A673 (cell line): Measurements from ENCODE around the gene MEF2C. TPM values are rescaled to one million over a fixed set of nuclear protein-coding genes. Genes with fewer than 3 reads are reported as not detected.

Experiments
- BruUV-seq: library from RNA; stranded (reverse); fragments of 400-500 nt; replicated peaks from 2 replicates; lab custom pipeline; 2021; lab: Mats Ljungman, UMichigan
- CTCF ChIA-PET: fragments of 300-600 bp; sonication (Branson Sonifier 250); formaldehyde crosslinking; loops from one replicate; lab custom pipeline; 2022; ENCODE audit warnings: antibody characterized with exemption; lab: Charles Lee
- POLR2A ChIA-PET: fragments of 300-600 bp; sonication (Branson Sonifier 250); formaldehyde crosslinking; loops from one replicate; lab custom pipeline; 2022; ENCODE audit warnings: antibody characterized with exemption; ENCODE audit not compliant: low non-redundant PET; lab: Charles Lee
- DNase-seq: peaks from one replicate; pipeline ENCODE4 v3.0.0-alpha.2; 2015; ENCODE audit warnings: low spot score
- H3K27ac ChIP-seq: fragments of 200-600 bp; sonication (generic); 2 replicates; pipeline ENCODE4 v1.5.1; 2016; ENCODE audit warnings: mixed run types, low read depth, mild to moderate bottlenecking, mixed read lengths, antibody characterized with exemption, low read length; ENCODE audit not compliant: poor library complexity, severe bottlenecking
- H3K27me3 ChIP-seq: fragments of 200-600 bp; sonication (generic); replicated peaks from 2 replicates; pipeline ENCODE4 v1.6.1; 2017; ENCODE audit warnings: mixed run types, low read depth, mild to moderate bottlenecking, mixed read lengths, antibody characterized with exemption, low read length; ENCODE audit not compliant: insufficient read depth, poor library complexity
- H3K36me3 ChIP-seq: fragments of 200-600 bp; sonication (generic); 2 replicates; pipeline ENCODE4 v1.6.1; 2016; ENCODE audit warnings: mixed run types, mild to moderate bottlenecking, mixed read lengths, antibody characterized with exemption, low read length; ENCODE audit not compliant: insufficient read depth, poor library complexity, severe bottlenecking
- H3K4me1 ChIP-seq: fragments of 200-600 bp; sonication (generic); 2 replicates; pipeline ENCODE4 v1.6.1; 2017; ENCODE audit warnings: mixed run types, mild to moderate bottlenecking, mixed read lengths, antibody characterized with exemption, low read length; ENCODE audit not compliant: insufficient read depth, poor library complexity, severe bottlenecking
- H3K4me3 ChIP-seq: fragments of 200-600 bp; sonication (generic); 2 replicates; pipeline ENCODE4 v1.5.1; 2016; ENCODE audit warnings: low read depth, mixed run types, mild to moderate bottlenecking, mixed read lengths, low read length; ENCODE audit not compliant: poor library complexity, severe bottlenecking
- H3K9me3 ChIP-seq: fragments of 200-600 bp; sonication (generic); 2 replicates; pipeline ENCODE4 v1.6.1; 2016; ENCODE audit warnings: mixed run types, low read depth, mild to moderate bottlenecking, mixed read lengths, antibody characterized with exemption, low read length; ENCODE audit not compliant: poor library complexity, severe bottlenecking
- EZH2 ChIP-seq: fragments of 200-600 bp; sonication (generic); IDR thresholded peaks from 2 replicates; pipeline ENCODE4 v1.6.1; 2017; ENCODE audit warnings: borderline replicate concordance, low read depth, mild to moderate bottlenecking, mixed read lengths, antibody characterized with exemption, low read length; ENCODE audit not compliant: poor library complexity, severe bottlenecking
- intact Hi-C: fragments of 100-400 bp; cut with micrococcal nuclease; formaldehyde crosslinking; loops from one replicate; pipeline ENCODE4 v1.10.0; 2022; ENCODE audit not compliant: unreplicated experiment
- total RNA-seq: library from RNA; stranded (reverse); gene quantifications from 2 replicates; pipeline ENCODE4 v1.2.3, GENCODE V29; 2021
- TF ChIP-seq, protein P1 (sequence below): fragments of 300-800, 200-600 bp; sonication (generic); conservative IDR thresholded peaks from 2 replicates; pipeline ENCODE4 v1.5.1; 2017; ENCODE audit warnings: low read depth, mild to moderate bottlenecking, antibody characterized with exemption, low read length, moderate library complexity, mixed read lengths

MEF2C gene
- total RNA-seq, 1 experiment from 2014 or later = 2.0 TPM

DNA sequence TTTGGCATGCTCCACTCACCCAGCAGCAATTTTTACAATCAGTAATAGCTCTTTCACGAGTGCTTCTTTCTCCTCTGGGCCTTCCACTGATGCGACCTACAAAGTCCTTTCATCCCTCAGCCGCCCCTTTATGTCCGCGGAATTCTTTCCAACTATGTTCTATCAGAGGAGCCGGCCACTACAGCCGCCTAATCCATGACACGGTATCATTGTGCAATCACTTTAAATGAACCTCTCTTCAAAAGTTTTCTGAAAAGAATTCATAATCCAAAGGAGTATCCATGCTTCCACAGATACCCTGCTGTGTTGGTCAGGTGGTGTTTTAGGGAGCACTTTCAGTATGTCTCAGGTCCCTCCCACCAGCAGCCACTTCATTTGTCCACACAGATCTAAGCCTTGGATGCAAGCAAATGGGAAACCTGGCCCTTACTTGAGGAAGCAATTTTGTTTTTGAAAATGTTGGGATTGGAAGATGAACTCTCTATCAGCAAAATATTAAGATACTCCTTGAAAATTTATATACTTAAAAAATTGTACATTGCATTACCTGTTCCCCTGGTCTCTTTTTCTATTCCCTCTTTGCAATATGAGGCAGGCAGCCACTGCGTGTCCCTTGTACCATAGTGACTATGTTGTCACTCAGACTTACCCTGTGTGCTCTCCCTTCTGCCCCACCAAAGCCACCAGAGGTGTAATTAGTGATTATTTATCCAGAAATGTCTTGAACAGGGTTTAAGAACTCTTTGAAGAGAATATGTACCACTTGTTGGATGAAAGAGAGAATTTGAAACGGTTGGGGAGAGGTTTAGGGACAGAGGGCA lies 12.9 kb upstream of the MEF2C start:
- CTCF ChIA-PET = no interaction called here
- H3K36me3 ChIP-seq = no peaks in the 10 kb centered on the region
- no peaks in the 10 kb centered on the region for H3K9me3 ChIP-seq
- no peaks in the 10 kb centered on the region for H3K27me3 ChIP-seq
- no peak for DNase-seq
- no peaks in the 10 kb centered on the region for H3K4me1 ChIP-seq
- POLR2A ChIA-PET = no interaction called here
- no peak overlapping the region for H3K27ac ChIP-seq
- intact Hi-C loops = no loop called here
- H3K4me3 ChIP-seq = no peak overlapping the region
- no TSS peak for BruUV-seq
- TF ChIP-seq EZH2 = no peak
- TF ChIP-seq, protein P1, sequence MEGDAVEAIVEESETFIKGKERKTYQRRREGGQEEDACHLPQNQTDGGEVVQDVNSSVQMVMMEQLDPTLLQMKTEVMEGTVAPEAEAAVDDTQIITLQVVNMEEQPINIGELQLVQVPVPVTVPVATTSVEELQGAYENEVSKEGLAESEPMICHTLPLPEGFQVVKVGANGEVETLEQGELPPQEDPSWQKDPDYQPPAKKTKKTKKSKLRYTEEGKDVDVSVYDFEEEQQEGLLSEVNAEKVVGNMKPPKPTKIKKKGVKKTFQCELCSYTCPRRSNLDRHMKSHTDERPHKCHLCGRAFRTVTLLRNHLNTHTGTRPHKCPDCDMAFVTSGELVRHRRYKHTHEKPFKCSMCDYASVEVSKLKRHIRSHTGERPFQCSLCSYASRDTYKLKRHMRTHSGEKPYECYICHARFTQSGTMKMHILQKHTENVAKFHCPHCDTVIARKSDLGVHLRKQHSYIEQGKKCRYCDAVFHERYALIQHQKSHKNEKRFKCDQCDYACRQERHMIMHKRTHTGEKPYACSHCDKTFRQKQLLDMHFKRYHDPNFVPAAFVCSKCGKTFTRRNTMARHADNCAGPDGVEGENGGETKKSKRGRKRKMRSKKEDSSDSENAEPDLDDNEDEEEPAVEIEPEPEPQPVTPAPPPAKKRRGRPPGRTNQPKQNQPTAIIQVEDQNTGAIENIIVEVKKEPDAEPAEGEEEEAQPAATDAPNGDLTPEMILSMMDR = no peak

DNA sequence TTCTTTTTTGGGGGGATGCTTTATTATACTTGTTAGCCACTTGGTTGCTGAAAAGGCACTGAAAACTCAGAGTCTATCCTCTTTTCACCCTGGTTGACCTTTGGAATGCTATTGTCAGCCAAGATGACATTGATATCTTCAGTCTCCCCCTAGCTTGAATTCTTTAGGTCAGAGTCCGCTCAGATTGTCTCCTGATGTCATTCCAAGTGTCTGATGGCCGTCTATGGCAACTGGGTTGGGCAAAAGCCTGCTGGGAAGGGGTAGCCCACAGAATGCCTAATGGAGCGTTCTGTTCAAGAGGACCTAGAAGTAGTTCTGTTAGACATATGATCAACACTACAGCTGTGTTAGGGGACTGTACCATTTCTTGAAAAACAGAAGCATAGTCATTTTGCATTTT lies 9.7 kb upstream of the MEF2C start:
- Histone ChIP-seq H3K27ac (no peak overlapping the region), H3K4me3 (no peak overlapping the region), H3K4me1 (no peaks in the 10 kb centered on the region), H3K36me3 (no peaks in the 10 kb centered on the region), H3K27me3 (peaks cover 8% of the 10 kb centered on the region), H3K9me3 (no peaks in the 10 kb centered on the region)
- TF ChIP-seq, protein P1 = no peak
- TF ChIP-seq EZH2 = no peak
- no TSS peak for BruUV-seq
- CTCF ChIA-PET = no interaction called here
- intact Hi-C loops = no loop called here
- DNase-seq = no peak
- POLR2A ChIA-PET = interaction anchor here (0.6 kb wide), 1 partner anchor 40 kb away, joined by 3 read pairs; no protein-coding TSS in a partner anchor

DNA sequence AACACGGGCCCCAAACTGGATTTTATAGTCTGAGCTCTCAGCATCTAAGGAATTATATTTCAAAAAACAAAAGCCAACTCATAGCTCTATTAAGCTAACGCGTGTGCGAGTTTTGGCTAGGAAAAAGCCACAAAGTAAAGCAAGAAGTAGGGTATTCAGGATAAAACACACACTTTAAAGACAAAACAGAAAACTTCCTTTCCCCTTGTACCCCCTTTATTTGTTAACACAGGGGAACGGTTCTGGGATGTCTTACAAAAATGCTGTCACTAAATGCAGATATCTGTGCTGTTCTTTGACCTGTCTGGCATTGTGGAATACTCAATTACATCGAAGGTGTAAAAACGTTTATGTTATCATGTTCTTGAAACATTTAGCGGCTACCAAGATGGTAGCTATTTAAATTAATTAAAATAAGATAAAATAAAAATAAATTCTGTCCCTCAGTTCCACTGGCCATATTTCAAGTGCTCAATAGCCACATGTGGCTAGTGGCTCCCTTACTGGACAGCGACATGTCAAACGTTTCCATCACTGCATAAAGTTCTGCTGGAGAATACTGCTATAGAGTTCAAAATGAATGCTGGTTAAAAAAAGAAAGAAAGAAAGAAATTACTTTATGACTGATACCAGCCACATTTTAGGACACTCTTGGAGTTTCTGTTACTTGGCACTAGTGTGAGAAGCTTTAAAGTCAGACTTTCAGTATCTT lies 7.2 kb upstream of the MEF2C start:
- Histone ChIP-seq H3K4me1 (no peaks in the 10 kb centered on the region), H3K27ac (no peak overlapping the region), H3K9me3 (no peaks in the 10 kb centered on the region), H3K4me3 (peak overlapping the region; percentile 38), H3K27me3 (peaks cover 8% of the 10 kb centered on the region), H3K36me3 (no peaks in the 10 kb centered on the region)
- TF ChIP-seq, protein P1 = no peak
- DNase-seq = no peak
- no TSS peak for BruUV-seq
- ChIA-PET CTCF (no interaction called here), POLR2A (no interaction called here)
- intact Hi-C loops = no loop called here
